HTERT RPE-1 (cell line): Measurements from ENCODE around the gene FAM131C.
"Not testable (repeated sequence)": the region's sequence is repeated elsewhere in the genome, so short reads cannot be mapped to it uniquely, and the experiment has no call there.

Source experiments
- in situ Hi-C: fragments of 300-500 bp; cut with MboI; formaldehyde crosslinking; loops from 4 replicates; pipeline ENCODE4 v1.14.3; 2020; ENCODE audit warnings: low sequenced_read_pairs

Gene FAM131C

DNA sequence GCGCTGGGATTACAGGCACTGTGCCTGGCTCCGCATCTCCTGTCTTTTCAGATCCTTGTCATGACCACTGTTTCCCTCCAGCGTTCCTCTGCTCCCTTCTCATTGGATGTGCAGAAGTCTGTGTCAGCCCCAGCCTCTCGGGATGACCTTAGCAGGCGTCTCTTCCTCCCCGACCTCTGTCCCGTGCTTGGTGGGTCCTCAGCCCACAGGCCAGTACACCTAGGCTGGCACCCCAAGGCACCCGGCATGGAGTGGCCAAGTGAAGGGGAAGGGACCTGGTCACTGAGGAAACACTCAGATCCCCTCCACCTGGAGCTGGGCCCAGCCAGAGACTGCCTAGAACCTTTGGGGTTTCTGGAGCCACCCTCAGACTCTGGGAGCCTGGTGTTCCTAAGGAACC lies 32.3 kb downstream of the FAM131C start:
- in situ Hi-C loops = no loop called here

- in situ Hi-C loops = not testable (repeated sequence)
Measured at GRCh38 chr1:16039871-16040270, 33.6 kb downstream of the FAM131C start.

- in situ Hi-C loops = no loop called here
Measured at GRCh38 chr1:16038620-16038912, 34.9 kb downstream of the FAM131C start.

- in situ Hi-C loops = not testable (repeated sequence)
Measured at GRCh38 chr1:16036461-16036860, 37.0 kb downstream of the FAM131C start.

DNA sequence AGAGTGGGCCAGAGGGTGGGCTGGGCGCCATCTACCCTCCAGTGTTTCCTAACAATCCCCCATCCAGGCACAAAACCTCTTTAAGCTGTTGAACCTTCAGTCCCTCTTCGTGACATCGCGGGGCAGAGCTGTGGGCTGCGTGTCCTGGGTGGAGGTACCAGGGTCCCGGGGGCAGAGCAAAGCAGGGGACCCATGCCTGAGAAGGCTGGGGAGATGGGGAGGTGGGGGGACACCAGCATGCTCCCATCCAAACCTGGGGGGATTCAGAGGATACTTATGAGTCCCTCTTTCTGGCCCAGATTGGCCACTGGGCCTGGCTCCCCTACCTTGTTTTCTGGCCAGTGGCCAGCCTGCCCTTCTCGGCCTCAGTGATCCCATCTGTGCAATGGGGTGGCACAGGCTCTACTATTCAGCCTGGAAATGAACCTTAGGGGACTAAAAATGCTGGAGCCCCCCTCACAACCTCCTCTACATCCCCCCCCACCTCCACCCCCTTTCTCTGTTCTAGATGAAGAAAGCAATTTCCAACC lies 40.3 kb downstream of the FAM131C start:
- in situ Hi-C loops = not testable (repeated sequence)

GRCh38 chr1:16032388-16033102 lies 40.9 kb downstream of the FAM131C start:
- in situ Hi-C loops = no loop called here

DNA sequence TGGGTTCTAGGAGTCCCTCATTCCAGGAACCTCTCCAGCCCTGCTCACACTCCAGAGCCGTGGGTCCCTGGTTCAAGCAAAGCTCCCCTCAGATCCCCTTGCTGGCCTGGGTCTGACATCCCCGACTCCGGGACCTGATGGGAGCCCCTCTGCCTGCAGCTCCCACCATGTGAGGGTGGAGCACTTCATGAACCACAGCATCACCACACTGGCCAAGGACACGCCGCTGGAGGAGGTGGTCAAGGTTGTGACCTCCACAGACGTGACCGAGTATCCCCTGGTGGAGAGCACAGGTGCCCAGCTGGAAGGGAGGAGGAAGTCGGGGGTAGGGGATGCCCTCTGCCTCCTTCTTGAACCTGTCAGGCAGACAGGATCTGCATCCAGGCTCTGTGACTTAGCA lies 41.9 kb downstream of the FAM131C start:
- in situ Hi-C loops = no loop called here

DNA sequence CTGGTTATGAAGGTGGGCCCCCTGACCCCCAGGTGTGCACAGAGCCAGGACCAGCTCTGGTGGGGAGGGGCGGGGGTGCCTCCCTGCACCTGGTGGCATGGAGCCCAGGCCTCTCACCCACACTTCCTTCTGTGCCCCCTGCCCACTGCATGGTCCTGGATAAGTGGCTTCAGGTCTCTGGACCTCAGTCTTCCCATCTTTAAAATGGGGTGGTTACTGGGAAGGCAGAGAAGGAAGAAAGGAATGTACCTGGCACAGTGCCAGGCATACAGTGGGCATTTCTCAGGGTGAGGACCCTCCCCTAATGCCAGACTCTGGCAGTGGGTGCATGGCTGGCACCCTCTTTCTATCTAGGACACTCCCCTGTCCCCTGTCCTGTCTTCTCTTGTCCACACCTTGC lies 44.2 kb downstream of the FAM131C start:
- in situ Hi-C loops = no loop called here

DNA sequence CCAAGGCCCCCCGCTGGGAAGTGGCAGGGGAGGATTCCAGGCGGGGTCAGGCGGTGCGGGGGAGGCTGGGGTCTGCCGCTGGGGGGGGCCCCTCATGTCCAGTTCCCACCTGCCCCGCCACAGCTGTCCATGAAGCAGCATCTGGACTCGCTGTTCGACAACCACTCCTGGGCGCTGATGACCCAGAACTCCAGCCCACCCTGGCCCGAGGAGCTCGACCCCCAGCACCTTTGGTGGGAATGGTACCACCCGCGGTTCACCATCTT lies 44.5 kb downstream of the FAM131C start:
- in situ Hi-C loops = not testable (repeated sequence)

DNA sequence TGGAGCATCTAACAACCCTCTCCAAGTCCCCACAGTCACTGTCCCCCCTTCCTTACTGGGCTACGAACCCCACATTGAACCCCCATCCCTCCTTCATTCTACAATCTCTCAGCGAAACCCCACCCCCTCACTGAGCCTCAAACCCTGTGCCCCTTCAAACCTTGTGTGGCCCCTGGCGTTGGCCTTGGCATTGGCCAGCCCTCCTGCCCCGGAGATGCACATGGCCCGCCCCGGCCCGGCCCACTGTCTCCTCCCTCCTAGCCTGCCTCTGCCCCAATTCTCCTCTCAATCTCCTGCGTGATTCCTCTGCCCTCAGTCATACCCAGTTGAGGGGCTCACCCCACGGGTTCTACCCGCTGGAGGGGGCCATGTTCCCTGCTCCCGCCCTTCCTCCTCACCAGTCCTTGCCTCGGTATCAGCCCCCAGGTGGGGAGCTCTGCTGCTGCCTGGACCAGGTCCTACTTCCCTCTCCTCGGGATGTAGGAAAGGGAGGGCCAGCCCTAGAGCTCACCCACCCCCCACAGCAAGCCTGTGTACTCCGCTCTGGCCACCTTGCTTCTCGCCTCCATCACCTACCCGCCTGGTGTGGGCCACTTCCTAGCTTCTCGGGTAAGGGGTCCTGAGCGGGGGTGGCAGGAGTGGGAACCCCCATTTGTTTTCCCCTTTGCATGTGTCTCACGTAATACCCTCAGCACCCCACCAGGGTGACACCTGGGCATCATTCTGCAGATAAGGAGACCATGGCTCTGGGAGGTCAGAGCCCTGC lies 45.0 kb downstream of the FAM131C start:
- in situ Hi-C loops = no loop called here

DNA sequence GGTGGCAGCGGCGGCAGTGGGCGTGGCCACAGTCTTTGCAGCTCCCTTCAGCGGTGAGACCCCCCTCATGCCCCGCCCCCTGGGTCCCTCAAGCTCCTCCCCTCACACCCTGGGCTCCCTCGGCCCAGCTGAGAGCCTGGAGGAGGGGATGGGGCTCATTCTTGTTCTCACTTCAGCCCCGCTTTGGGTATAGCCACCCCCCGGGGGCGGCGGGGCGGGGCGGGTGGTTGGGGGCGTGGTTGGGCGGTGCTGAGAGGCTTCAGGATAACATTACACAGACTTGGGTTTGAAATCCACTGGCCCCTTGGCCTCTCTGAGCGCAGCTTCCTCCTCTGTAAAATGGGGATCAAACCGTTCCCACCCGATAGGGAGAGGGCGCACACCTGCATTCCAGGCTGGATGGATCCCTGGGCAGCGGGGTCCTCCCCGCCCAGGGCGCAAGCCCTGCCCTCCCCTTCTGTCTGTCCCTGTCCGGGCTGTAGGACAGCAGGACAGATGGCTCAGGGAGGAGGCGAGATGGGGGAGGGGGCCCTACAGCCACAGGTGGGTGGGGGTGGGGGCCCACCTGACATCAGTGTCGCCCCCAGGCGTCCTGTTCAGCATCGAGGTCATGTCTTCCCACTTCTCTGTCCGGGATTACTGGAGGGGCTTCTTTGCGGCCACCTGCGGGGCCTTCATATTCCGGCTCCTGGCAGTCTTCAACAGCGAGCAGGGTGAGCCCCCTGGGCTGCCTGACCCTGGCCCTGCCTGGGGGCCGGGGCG lies 46.5 kb downstream of the FAM131C start:
- in situ Hi-C loops = no loop called here

DNA sequence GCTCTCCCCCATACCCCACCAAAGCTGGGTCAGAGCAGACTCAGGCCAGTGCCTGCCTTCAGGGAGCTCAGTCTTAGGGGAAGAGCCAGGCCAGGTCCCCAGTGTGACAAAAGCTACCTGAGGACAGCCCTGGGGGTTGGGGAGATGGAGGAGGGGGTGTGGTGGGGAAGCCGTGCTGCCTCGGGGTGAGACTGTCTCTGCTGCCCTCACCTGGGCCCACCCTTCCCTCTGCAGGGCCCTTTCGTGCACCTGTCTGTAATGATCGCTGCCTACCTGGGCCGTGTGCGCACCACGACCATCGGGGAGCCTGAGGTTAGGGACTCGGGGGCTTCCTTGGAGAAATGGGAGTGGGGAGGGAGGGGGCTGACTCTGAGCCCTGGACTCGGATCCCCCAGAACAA lies 47.1 kb downstream of the FAM131C start:
- in situ Hi-C loops = not testable (repeated sequence)

DNA sequence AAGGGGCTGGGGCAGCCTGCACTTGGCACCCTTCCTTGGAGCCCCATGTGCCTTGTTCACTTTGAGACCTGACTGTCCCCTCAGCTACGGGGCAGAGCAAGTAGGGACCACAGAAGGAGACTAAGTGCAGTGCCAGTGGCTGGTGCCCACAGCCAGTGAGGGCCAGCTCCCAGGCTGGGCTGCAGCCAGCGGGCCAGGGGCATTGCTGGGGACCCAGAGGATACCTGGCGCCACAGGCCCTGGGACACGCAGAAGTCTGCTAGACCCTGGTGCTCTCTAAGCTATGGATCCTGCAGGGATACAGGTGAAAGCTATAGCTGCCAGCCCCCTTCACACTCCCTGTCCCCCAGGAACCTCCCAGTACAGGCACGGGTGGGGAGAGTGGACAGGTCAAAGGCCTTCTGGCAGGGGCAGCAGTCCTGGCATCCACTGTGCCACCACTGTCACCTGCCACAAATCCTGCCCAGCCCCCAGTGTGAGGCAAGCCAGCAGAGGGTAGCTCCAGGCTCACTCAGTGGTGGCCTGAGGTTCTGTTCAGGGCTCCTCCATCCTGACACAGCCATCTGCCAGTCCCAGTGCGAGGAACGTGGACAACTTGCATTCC lies 50.3 kb downstream of the FAM131C start:
- in situ Hi-C loops = no loop called here

DNA sequence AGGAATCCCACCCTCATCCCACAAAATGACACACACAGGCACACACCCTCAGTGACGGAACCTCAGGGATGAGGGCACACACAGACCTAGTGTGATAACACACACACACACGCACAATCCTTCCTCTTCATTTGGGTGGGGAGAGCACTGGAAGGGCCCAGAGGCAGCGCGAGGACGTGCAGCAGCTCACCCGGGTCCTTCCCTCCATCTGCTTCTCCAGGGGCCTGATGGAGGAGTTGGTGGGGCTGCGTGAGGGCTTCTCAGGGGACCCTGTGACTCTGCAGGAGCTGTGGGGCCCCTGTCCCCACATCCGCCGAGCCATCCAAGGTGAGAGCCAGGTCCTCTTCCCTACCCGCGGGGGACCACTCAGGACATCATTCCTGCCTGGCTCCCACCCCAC lies 51.1 kb downstream of the FAM131C start:
- in situ Hi-C loops = no loop called here

GRCh38 chr1:16021681-16022080 lies 51.8 kb downstream of the FAM131C start, which contains the start of gene CLCNKA:
Gene CLCNKA (plus strand): TSS chr1:16022036. CDS start chr1:16022620, 584 bp downstream.
- in situ Hi-C loops = no loop called here

DNA sequence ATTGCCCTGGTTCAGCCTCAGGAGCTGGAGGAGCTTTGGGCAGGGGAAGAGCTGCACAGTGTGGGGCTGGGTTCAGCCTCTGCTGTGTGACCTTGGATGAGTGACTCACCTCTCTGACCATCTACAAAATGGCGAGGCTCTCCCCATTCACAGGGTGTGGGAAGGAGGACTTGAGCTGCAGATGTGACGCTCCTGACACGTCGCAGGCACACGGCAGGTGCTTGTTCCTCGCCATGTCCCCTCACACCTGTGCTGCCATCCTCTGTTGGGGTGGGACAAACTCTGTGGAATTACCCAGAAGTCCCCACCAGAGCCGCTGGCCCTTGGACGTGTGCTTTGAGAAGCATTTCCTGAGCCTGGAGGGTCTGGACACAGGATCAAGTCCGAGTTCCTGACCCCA lies 52.6 kb downstream of the FAM131C start:
- in situ Hi-C loops = not testable (repeated sequence)

- in situ Hi-C loops = no loop called here
Measured at GRCh38 chr1:16020325-16020724, 53.1 kb downstream of the FAM131C start.

DNA sequence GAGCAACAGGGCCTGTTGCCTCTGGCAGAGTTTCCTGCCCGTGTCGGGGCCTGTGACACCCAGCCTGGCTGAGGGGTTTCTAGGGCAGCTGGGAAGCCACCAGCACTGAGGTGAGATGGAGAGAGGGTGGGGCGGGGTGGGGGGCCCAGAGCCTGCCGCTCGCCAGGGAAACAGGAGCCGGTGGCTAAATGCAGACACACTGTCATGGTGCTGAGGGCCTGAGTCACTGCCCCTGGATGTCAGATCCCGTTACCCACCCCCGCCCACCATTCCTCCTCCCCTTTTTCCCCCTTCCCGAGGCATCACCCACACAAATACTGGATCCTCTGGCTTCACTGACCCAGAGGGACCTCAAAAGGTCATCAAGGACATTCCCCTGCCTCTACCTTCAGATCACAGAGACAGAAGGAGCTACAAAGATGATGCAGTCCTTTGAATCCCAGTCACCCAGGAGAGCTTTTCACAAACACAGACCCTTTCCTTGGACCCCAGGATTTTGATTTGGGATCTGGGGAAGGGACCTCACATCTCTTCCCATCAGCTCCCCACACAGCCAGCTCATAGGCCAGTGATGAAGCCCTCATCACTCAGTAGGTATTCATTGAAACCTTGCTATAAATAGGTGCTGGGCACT lies 53.7 kb downstream of the FAM131C start:
- in situ Hi-C loops = no loop called here

DNA sequence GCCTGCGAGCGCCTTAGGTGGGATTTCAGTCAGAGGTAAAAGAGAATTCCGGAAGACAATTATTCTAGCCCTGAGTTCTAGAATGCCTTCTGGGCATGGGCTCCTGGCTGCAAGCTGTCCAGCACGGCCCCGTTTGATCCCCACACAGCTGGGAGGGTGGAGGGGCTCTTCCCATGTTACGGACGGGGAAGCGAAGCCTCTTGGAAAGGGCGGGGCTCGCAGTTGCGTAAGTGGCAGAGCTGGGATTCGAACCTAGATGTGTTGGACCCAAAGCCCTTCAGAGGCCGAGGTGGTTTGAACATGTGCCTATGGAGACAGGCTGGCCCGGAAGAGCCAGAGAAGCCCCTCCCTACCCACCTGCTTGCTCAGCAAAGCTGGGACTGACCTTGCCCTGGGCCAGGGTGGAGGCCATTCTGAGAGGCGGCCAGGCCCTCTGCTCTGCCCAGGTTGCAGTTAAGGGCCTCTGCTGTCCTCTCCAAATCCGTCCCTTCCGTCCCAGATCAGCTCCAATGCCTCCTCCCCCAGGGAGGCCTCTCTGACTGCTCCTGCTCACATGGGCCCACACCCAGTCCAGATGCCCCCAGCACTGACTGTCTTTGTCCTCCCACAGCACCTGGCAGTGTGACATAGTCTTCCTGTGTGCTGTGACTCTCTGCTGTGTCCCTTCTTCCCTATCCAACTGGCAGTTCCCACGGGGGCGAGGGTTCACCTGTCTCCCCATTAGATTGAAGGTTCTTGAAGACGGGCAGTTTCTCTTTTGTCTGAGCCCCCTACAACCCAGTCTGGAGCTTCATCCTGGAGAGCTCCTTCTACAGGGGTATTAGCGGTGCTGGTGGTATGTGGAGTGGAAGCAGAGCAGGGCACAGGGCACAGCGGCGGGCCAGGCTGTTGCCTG lies 54.5 kb downstream of the FAM131C start:
- in situ Hi-C loops = no loop called here

DNA sequence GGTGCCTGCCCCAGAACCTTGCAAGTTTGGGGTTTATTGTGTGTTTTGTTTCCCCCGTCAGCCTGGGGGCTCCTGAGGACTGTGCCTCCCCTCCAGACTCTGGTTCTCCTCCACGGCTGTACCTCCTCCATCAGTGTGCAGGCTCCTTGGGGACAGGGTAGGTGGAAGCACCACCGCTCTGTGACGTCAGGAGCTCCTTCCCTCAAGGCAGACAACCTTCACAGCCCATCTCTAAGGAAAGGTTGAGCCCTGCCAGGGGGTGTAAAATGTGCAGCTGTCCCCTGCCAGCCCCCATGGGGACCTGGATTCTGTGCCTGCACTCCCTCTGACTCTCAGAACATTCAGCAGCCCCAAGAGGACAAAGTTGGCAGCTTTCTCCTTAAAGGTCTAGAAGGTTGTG lies 55.1 kb downstream of the FAM131C start:
- in situ Hi-C loops = no loop called here
